ENCODE measurements around the gene NFKBIZ. TPM values are rescaled to one million over a fixed set of nuclear protein-coding genes. Genes with fewer than 3 reads are reported as not detected.
A peak's percentile ranks its signal among the peaks of the same experiment; 100 is the strongest.
"Not testable (repeated sequence)": the region's sequence is repeated elsewhere in the genome, so short reads cannot be mapped to it uniquely, and the experiment has no call there.

NFKBIZ gene
- polyA plus RNA-seq, 1 donor from 2014 or later, result 10.1 TPM

DNA sequence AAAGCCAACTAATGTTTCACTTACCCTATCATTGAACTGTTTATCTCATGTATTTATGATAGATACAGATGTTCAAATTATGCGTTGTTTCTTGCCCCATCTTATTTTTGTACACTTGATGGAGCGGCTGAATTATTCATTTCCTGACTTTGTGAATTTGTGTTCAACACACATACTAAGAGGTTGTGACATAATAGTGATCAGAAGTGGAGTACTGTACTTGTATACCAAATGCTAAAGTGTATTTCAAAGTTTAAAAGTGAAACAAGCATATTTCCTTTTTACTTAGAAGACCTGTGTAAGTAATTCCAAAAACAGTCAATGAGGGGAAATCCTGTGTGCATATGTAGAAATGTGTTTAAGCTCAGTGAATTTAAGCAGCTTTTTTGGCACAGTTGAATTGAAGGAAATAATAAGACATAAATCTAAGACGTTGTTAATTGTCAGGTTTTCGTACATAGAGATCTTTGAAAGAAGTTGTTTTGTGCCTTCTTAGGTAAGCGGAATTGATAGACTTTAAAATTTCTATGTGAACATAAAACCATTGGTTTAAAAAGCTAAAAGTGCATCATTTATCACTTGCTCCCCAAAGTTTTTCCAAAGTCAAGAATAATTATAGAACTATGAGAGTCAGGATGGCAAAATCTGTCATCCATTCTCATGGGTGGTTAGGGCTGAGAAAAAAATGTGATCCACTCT is 1.9 kb downstream of the NFKBIZ start:
- no peaks in the 10 kb centered on the region for H3K27me3 Mint-ChIP-seq
- no peaks in the 10 kb centered on the region for H3K9me3 Mint-ChIP-seq
- H3K27ac Mint-ChIP-seq, result peak overlapping the region; percentile 96 to 99 (median 97)
- peak overlapping the region; percentile 97 to 99 (median 98) for H3K4me3 Mint-ChIP-seq
- H3K36me3 Mint-ChIP-seq, result peaks cover 4% of the 10 kb centered on the region
- peaks cover 23 to 51% (median 45%) of the 10 kb centered on the region in 3 donors for H3K4me1 Mint-ChIP-seq

DNA sequence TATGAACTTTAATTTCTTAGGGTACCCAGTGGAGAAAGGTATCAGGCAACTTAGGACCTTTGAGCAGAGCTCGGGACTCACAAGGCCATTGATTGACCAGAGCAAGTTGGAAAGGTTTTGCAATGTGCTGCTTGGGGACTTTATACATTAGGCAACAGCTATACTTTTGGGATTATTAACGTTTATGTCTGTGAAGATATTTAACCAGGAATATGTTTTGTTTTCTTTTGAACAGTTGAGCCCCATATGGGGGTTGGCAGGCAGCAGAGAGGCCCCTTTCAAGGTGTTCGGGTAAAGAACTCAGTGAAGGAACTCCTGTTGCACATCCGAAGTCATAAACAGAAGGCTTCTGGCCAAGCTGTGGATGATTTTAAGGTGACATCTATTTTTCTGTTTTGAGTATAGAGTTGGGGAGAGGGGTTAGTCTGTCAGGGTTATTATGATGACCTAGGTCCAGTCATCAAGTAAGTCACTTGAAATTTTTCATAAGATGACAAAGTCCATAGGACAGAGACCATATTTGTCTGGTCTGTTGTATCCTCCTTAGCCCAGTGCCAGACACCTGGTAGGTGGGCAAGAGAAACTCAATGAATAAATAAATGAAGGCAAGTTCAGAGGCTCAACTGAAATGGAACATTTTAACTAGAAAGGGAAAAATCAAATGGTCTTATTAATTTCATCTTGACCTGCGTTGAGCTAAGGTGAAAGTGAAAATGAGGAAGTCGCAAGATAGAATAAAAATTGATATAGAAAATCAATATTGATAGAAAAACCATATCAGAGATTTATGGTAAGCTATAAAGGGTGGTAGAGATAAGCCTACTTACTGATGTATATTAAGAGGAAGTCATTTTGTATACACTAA is 2.8 kb downstream of the NFKBIZ start:
- H3K27me3 Mint-ChIP-seq, result no peaks in the 10 kb centered on the region
- peak overlapping the region; percentile 97 to 99 (median 98) for H3K4me3 Mint-ChIP-seq
- H3K4me1 Mint-ChIP-seq, result peaks cover 23 to 48% (median 45%) of the 10 kb centered on the region in 3 donors
- H3K36me3 Mint-ChIP-seq, result peaks cover 4% of the 10 kb centered on the region
- H3K27ac Mint-ChIP-seq, result peak overlapping the region; percentile 96 to 99 (median 97)
- H3K9me3 Mint-ChIP-seq, result no peaks in the 10 kb centered on the region

DNA sequence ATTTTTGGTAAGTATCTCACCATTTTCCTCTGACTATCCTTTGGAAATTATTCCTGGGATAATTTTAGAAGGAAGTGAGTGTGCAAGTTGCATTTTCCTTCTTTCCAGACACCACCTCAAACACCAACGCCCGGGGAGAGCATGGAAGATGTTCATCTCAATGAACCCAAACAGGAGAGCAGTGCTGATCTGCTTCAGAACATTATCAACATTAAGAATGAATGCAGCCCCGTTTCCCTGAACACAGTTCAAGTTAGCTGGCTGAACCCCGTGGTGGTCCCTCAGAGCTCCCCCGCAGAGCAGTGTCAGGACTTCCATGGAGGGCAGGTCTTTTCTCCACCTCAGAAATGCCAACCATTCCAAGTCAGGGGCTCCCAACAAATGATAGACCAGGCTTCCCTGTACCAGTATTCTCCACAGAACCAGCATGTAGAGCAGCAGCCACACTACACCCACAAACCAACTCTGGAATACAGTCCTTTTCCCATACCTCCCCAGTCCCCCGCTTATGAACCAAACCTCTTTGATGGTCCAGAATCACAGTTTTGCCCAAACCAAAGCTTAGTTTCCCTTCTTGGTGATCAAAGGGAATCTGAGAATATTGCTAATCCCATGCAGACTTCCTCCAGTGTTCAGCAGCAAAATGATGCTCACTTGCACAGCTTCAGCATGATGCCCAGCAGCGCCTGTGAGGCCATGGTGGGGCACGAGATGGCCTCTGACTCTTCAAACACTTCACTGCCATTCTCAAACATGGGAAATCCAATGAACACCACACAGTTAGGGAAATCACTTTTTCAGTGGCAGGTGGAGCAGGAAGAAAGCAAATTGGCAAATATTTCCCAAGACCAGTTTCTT is 3.9 kb downstream of the NFKBIZ start:
- H3K36me3 Mint-ChIP-seq, result peaks cover 9% of the 10 kb centered on the region
- H3K4me3 Mint-ChIP-seq, result peak overlapping the region in 2 of 4 donors; percentile 4 to 43
- H3K9me3 Mint-ChIP-seq, result no peaks in the 10 kb centered on the region
- no peaks in the 10 kb centered on the region for H3K27me3 Mint-ChIP-seq
- peaks cover 20 to 47% (median 44%) of the 10 kb centered on the region in 3 donors for H3K4me1 Mint-ChIP-seq
- H3K27ac Mint-ChIP-seq, result peak overlapping the region; percentile 39 to 99 (median 97)

DNA sequence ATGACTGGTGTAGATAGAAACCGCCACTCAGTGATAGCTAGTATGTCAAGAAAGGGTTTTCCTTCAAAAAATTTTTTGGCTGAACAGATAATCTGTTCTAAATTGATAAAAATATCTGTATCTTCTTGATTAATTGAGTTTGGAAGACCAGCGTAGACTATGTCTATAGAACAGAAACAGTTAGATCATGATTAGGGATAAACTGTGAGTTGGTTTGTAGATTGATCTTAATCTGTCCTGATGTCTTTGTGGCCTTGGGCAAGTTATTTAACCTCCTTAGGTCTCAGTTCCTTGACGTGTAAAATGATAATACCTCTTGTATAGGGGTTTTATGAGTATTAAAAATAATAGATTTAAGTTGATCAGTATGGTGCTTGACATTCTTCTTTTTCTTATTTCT is 4.7 kb downstream of the NFKBIZ start:
- Mint-ChIP-seq H3K36me3 (peaks cover 13% of the 10 kb centered on the region), H3K4me1 (peaks cover 21 to 48% (median 47%) of the 10 kb centered on the region in 3 donors), H3K27ac (peak overlapping the region in 2 of 3 donors; percentile 24 to 36), H3K9me3 (peaks cover 0 to under 1% (median 0%) of the 10 kb centered on the region in 3 donors), H3K27me3 (no peaks in the 10 kb centered on the region), H3K4me3 (no peak overlapping the region)

DNA sequence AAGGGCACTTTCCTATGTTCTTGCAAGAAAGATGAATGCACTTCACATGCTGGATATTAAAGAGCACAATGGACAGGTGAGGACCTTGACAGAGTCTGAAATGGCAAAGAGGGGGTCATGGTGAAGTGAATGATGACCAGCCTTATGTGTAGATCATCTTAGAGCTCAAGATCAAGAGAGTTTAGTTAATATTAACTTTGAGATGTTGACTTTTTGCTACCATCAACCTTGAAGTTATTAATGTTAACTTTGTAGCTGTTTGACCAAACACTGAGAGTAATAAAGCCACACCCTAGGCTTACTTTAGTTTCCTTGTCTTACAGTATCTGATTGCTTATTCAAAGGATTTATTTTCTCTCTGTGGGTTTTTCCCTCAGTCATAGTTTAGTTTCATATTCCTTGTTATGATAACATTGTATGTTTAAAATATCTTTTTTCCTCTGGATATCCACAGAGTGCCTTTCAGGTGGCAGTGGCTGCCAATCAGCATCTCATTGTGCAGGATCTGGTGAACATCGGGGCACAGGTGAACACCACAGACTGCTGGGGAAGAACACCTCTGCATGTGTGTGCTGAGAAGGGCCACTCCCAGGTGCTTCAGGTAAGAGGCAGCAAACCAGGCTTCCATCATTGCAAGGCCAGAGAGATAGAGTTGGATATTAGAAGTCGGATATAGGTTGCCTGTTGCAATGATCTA is 5.4 kb downstream of the NFKBIZ start:
- Mint-ChIP-seq H3K9me3 (peaks cover 0 to 1% (median 0%) of the 10 kb centered on the region in 3 donors), H3K4me3 (peak overlapping the region in 1 of 4 donors; percentile 1), H3K27ac (peak overlapping the region; percentile 32 to 64 (median 62)), H3K36me3 (peaks cover 20% of the 10 kb centered on the region), H3K4me1 (peaks cover 24 to 56% (median 47%) of the 10 kb centered on the region in 3 donors), H3K27me3 (no peaks in the 10 kb centered on the region)

DNA sequence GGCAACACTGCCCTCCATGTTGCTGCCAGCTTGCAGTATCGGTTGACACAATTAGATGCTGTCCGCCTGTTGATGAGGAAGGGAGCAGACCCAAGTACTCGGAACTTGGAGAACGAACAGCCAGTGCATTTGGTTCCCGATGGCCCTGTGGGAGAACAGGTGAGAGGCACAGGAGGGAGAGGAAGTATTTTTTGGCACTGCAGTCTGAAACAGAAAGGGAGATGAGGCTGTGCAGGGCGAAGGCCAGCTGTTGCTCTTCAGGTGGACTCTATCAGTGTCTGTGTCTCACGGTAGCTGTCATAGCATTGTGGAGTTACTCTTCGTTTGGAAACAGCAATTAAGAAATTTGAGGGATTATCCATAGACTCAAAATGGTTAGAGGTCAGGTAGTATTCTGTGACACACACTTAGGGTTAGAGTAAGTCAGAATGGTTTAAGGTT is 8.0 kb downstream of the NFKBIZ start:
- Mint-ChIP-seq H3K4me1 (peaks cover 29 to 55% (median 49%) of the 10 kb centered on the region in 3 donors), H3K27me3 (no peaks in the 10 kb centered on the region), H3K36me3 (peaks cover 21% of the 10 kb centered on the region), H3K27ac (peak overlapping the region in 1 of 3 donors; percentile 25), H3K4me3 (no peak overlapping the region), H3K9me3 (peaks cover 0 to 1% (median 0%) of the 10 kb centered on the region in 3 donors)

DNA sequence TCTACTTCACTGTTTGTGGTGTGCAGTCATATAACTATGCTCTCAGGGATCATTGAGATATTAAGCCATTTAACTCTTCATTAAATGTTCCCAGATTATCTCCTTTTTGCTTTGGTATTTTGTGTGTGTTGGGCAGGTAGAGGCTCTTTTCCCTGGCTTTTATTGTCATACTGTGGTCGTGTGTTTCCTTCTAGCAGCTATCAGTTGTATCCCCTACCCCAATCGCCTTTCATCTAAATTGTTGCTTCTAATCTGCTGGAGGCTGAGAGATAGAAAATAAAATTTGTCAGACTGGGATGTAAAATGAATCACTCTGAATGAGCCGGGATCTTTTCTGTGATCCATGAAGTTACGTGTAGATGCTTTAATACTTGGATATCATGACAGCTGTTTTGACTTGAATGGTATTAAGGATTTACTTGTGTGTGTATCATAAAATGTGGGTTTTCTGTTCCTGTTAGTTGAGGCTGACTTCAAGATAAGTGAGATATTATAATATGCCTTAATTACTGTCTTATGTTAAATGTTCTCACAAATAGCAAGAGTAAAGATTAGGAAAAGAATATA is 9.2 kb downstream of the NFKBIZ start:
- Mint-ChIP-seq H3K4me1 (peaks cover 28 to 51% (median 44%) of the 10 kb centered on the region in 3 donors), H3K27ac (peak overlapping the region in 1 of 3 donors; percentile 80), H3K9me3 (peaks cover 0 to 1% (median 0%) of the 10 kb centered on the region in 3 donors), H3K4me3 (peak overlapping the region in 1 of 4 donors; percentile 38), H3K27me3 (no peaks in the 10 kb centered on the region), H3K36me3 (peaks cover 18% of the 10 kb centered on the region)

DNA sequence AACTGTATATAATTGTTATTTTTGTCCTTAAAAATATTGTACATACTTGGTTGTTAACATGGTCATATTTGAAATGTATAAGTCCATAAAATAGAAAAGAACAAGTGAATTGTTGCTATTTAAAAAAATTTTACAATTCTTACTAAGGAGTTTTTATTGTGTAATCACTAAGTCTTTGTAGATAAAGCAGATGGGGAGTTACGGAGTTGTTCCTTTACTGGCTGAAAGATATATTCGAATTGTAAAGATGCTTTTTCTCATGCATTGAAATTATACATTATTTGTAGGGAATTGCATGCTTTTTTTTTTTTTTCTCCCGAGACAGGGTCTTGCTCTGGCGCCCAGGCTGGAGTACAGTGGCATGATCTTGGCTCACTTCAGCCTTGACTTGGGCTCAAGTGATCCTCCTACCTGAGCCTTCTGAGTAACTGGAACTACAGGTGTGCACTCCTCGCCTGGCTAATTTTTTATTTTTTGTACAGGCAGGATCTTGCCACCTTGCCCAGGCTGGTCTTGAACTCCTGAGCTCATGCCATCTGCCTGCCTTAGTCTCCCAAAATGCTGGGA is 10.7 kb downstream of the NFKBIZ start:
- peak overlapping the region in 1 of 4 donors; percentile 47 for H3K4me3 Mint-ChIP-seq

DNA sequence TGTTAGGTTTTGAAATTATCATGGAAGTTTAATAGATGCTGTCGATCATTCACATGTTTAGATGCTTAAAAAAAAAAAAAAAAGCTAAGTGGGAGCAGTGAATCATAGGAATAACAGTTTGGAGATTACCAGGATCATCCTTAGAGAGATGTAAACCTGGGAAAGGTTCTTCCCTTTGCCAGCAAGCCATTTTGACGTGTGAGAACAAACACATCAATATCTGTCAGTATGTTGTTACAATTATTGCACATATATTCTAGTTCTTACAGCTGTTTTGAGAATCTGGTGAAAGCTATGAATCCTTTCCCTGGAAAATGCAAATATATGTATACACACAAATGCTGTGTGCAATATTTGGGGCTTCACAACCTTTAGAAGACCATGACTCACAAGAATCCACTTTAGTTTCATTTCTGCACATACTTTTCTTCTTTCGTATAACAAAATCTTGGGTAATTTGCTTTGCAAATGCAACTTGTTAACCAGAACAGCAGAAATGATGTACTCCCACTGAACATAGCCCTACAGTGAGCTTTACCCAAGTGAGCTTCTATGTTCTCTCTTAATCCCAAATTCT is 12.0 kb downstream of the NFKBIZ start:
- Mint-ChIP-seq H3K27me3 (no peaks in the 10 kb centered on the region), H3K4me3 (peak overlapping the region in 3 of 4 donors; percentile 0 to 70 (median 29)), H3K4me1 (peaks cover 26 to 46% (median 34%) of the 10 kb centered on the region in 3 donors), H3K36me3 (peaks cover 17% of the 10 kb centered on the region), H3K9me3 (peaks cover 0 to 1% (median 0%) of the 10 kb centered on the region in 3 donors), H3K27ac (peak overlapping the region in 2 of 3 donors; percentile 21 to 73)

More for the DNA sequence above, 10.7 kb downstream of the NFKBIZ start:
- H3K36me3 Mint-ChIP-seq, result peaks cover 17% of the 10 kb centered on the region
- H3K4me1 Mint-ChIP-seq, result peaks cover 29 to 51% (median 38%) of the 10 kb centered on the region in 3 donors
- peaks cover 0 to 1% (median 0%) of the 10 kb centered on the region in 3 donors for H3K9me3 Mint-ChIP-seq
- no peaks in the 10 kb centered on the region for H3K27me3 Mint-ChIP-seq
- H3K27ac Mint-ChIP-seq, result no peak overlapping the region

DNA sequence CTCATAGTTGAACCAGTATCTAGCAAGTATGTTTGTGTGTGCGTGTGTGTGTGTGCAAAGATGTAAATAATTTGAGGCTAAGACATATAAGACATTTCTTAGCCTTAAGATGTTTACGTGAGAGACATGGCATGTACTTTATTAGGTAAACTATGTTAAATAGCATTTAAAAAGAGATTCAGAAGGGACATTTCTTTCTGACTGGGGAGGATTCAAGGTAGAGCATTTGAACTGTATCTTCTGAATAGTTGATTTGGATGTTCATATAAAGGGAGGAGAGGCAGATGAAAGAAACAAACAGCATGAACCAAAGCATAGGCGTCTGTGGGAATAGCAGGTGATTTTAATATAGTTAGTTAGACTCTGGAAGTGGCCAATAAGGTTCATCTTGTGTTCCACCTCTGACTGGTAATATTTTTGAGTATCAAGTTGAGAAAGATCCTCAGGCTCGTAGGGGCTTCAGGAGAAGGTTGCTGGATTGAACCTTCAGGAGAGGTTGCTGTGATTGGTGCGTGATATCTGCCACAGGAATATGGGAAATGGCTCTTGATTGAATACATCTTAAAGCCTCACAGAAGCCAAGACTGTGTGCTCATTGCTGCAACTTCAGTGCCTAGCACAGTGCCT is 12.6 kb downstream of the NFKBIZ start:
- Mint-ChIP-seq H3K36me3 (peaks cover 17% of the 10 kb centered on the region), H3K9me3 (peaks cover 0 to 1% (median 0%) of the 10 kb centered on the region in 3 donors), H3K27me3 (no peaks in the 10 kb centered on the region), H3K27ac (peak overlapping the region in 1 of 3 donors; percentile 11), H3K4me1 (peaks cover 26 to 46% (median 34%) of the 10 kb centered on the region in 3 donors), H3K4me3 (peak overlapping the region in 3 of 4 donors; percentile 0 to 70 (median 29))

DNA sequence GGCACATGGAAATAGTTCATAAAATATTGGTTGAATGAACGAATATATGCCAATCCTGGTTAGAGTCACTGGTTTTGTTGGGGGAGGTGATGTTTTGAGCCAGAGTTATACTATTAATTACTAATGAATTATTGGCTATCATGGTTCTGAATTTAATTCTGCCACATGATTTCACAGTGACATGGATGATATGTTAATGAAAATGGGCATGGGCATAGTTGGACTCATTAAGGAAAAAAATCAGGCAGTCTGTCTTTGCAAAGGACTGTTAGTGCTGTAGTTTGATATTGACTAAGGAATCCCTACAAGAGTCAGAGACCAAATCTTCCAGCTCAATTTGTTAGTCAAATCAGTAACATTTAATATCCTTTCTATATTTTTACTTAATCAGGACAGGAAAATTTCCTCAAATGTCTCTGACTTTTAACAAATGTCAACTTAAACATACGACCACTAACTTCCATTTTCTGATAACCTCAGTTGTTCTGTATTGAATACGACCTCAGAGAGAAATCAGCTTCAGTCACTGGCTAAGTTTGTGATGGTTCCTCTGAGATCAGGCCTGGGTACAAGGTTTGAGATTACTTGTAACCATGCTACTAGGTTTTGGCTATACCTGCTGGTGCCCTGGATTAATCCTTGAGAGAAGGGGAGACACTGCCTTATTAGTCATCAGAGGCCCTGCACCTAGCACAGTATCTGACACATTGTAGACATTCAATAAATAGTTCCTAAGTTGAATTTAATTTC is 13.3 kb downstream of the NFKBIZ start:
- H3K4me3 Mint-ChIP-seq, result no peak overlapping the region
- H3K36me3 Mint-ChIP-seq, result peaks cover 15% of the 10 kb centered on the region
- H3K4me1 Mint-ChIP-seq, result peaks cover 26 to 48% (median 31%) of the 10 kb centered on the region in 3 donors
- H3K9me3 Mint-ChIP-seq, result peaks cover 0 to 1% (median 0%) of the 10 kb centered on the region in 3 donors
- no peaks in the 10 kb centered on the region for H3K27me3 Mint-ChIP-seq
- peak overlapping the region in 2 of 3 donors; percentile 11 to 36 for H3K27ac Mint-ChIP-seq

DNA sequence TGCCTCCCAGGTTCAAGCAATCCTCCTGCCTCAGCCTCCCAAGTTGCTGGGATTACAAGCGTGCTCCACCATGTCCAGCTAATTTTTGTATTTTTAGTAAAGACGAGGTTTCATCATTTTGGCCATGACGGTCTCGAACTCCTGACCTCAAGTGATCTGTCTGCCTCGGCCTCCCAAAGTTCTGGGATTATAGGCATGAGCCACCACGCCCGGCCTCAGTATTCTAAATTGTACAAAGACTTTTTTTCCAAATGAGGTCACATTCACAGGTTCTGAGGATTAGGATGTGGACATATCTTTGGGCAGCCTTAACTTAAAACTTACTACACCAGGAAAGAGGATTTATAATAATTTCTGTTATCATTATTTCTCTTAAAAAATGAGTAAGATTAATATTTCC is 15.6 kb downstream of the NFKBIZ start:
- peaks cover 21 to 37% (median 30%) of the 10 kb centered on the region in 3 donors for H3K4me1 Mint-ChIP-seq
- H3K9me3 Mint-ChIP-seq, H3K27ac Mint-ChIP-seq, H3K27me3 Mint-ChIP-seq, H3K36me3 Mint-ChIP-seq, H3K4me3 Mint-ChIP-seq: not testable (repeated sequence)

All from IgD-negative memory B cell (primary cell).